ENCODE results near the gene DMXL2.
"Not testable (repeated sequence)": the region's sequence is repeated elsewhere in the genome, so short reads cannot be mapped to it uniquely, and the experiment has no call there.

Gene DMXL2

DNA sequence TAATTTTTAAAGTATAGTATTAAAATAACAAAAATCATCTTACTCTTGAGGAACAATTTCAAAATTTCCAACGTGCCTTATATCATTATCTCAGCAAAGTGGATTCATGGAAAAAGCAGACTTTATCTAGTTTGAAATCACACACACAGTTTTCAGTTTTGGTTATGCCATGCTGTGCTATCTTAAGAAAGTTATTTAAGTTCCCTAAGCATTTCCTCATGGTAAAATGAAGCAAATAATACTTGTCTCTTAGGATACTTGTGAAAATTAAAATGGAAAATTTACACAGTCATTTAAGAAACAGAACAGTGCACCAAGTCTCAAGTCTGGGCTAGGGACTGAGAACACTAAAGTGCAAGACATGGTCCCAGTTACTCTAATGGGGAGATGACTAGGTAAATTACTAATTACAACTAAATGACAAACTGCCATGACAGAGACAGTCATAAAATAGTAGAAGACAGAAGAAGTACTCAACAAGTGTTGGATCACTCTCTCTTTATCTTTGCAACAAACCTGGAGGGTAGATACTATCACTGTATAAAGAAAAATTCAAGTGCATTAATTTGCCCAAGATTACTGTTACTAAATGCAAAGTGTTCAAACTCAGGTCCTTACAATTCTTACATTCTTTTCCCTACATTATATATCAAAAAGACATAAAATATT is 44.8 kb downstream of the DMXL2 start:
- in situ Hi-C loops (cut with HindIII; ENCODE audit: low sequenced_read_pairs), result no loop called here

DNA sequence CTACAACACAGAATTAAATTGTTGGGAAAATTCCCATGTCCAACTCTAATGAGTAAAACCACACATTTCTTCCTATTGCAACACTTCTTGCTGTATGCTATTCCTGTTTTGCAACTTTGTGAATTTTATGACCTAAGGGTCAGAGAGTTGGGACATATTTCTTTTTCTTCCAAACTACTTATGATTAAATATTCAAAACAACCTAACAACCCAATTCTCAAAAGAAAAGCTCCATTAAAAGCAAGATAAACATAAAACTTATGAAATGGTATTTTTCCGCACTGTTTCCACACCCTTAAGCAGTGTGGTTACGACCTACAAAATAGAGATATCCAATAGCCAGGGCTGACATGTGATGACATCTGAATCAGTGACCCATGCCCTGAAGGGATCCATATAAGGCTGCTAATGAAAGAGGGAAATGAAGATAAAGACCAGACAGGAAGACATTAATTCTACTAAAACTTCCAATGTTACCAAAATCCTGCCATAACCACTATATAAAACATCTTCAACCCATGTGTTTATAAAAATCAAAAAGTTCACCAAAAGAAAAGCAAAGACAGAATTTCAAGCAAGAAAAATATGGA is 45.6 kb downstream of the DMXL2 start:
- in situ Hi-C loops (cut with HindIII; ENCODE audit: low sequenced_read_pairs), result no loop called here

GRCh38 chr15:51576286-51576850 is 46.2 kb downstream of the DMXL2 start:
- in situ Hi-C loops (cut with HindIII; ENCODE audit: low sequenced_read_pairs), result no loop called here

DNA sequence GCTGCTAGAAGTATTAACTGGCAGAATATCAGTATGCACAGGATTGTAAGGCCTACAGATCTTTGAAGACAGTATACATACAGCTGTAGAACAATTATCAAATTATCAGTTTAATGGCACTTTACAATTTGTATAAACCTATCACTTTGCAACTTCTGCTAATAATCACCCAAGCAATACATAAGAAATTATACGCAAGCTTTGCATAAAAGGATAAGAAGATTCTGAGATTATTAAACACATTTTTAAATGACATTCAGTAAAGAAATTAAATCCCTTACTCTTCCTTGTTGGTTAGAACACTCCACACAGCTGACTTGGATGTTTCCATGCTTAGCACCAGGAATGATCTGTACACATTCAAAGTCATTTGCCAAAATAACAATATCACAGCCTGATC is 46.8 kb downstream of the DMXL2 start:
- in situ Hi-C loops (cut with HindIII; ENCODE audit: low sequenced_read_pairs), result no loop called here

- in situ Hi-C loops (cut with HindIII; ENCODE audit: low sequenced_read_pairs), result not testable (repeated sequence)
These were observed 49.2 kb downstream of the DMXL2 start for GRCh38 chr15:51573352-51573751.

GRCh38 chr15:51568939-51569784 is 53.4 kb downstream of the DMXL2 start:
- in situ Hi-C loops (cut with HindIII; ENCODE audit: low sequenced_read_pairs), result not testable (repeated sequence)

- in situ Hi-C loops (cut with HindIII; ENCODE audit: low sequenced_read_pairs), result no loop called here
These were observed 61.3 kb downstream of the DMXL2 start for GRCh38 chr15:51561271-51561670.

GRCh38 chr15:51558876-51559275 is 63.7 kb downstream of the DMXL2 start:
- in situ Hi-C loops (cut with HindIII; ENCODE audit: low sequenced_read_pairs), result no loop called here

- in situ Hi-C loops (cut with HindIII; ENCODE audit: low sequenced_read_pairs), result no loop called here
These were observed 64.2 kb downstream of the DMXL2 start for GRCh38 chr15:51558411-51558810.

GRCh38 chr15:51550841-51551240 is 71.7 kb downstream of the DMXL2 start:
- in situ Hi-C loops (cut with HindIII; ENCODE audit: low sequenced_read_pairs), result no loop called here

- in situ Hi-C loops (cut with HindIII; ENCODE audit: low sequenced_read_pairs), result no loop called here
These were observed 74.9 kb downstream of the DMXL2 start for GRCh38 chr15:51547656-51548055.

GRCh38 chr15:51536965-51537574 is 85.5 kb downstream of the DMXL2 start:
- in situ Hi-C loops (cut with HindIII; ENCODE audit: low sequenced_read_pairs), result no loop called here

DNA sequence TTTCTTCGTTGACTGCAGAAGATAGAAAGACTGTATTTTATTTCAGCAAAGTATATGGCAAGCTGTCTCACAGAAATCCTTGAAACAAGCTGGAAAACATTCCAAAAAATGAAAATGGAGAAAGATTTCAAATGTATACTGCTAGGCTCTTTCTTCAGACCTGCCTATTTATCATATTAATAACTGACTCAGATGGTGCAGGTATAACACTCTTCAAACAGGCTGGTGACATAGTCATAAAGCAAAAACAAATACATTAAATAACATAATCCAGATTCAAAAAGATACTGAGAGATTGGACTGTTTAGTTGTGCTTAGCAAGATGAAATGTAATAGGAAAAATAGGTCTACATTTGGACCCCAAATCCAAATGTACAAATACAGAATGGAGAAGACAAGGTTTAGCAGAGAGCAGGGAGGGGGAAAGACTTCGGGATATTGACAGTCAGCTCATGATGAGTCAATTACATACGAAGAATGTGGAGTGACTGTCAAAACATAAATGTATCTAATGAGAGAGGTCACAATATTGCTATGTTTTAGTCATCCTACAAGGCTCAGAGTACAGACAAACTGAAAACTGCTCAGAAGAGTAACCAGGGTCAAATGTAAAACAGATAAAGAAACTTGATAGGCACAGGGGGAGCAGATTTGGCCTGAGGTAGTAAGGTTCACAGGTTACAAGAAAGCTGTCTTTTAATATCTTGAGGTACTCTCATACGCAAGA is 88.7 kb downstream of the DMXL2 start:
- in situ Hi-C loops (cut with HindIII; ENCODE audit: low sequenced_read_pairs), result no loop called here

DNA sequence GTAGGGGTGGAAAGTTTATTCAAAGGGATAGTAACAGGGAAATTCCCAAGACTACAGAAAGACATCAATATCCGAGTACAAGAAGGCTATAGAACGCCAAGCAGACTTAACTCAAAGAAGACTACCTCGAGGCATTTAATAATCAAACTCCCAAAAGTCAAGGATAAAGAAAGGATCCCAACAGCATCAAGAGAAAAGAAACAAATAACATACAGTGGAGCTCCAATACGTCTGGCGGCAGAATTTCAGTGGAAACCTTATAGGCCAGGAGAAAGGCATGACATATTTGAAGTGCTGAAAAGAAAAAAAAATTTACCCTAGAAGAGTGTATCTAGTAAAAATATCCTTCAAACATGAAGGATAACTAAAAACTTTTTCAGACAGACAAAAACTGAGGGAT is 95.6 kb downstream of the DMXL2 start:
- in situ Hi-C loops (cut with HindIII; ENCODE audit: low sequenced_read_pairs), result no loop called here

DNA sequence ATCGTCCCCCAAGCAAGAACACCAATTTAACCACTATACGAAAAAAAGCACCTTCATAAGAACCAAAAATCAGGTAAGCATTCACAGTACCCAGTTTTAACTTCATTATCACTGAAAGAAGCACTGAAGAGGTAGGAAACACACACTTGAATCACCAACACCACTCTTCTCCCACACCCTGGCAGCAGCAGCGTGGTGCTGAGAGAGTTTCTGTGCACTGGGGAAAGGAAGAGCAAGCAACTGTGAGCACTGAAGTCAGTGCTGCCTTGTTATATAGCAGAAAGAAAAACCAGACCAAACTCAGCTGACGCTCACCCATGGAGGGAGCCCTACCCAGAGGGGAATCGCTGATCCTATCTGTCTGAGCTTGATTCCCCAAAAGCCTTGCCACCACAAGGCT is 98.2 kb downstream of the DMXL2 start:
- in situ Hi-C loops (cut with HindIII; ENCODE audit: low sequenced_read_pairs), result no loop called here

GRCh38 chr15:51516291-51516690 is 106.3 kb downstream of the DMXL2 start:
- in situ Hi-C loops (cut with HindIII; ENCODE audit: low sequenced_read_pairs), result no loop called here

GRCh38 chr15:51505251-51505650 is 117.3 kb downstream of the DMXL2 start:
- in situ Hi-C loops (cut with HindIII; ENCODE audit: low sequenced_read_pairs), result no loop called here

- in situ Hi-C loops (cut with HindIII; ENCODE audit: low sequenced_read_pairs), result no loop called here
These were observed 119.6 kb downstream of the DMXL2 start for GRCh38 chr15:51503003-51503402.

GRCh38 chr15:51499379-51499976 is 123.1 kb downstream of the DMXL2 start:
- in situ Hi-C loops (cut with HindIII; ENCODE audit: low sequenced_read_pairs), result no loop called here

- in situ Hi-C loops (cut with HindIII; ENCODE audit: low sequenced_read_pairs), result no loop called here
These were observed 124.8 kb downstream of the DMXL2 start for GRCh38 chr15:51497806-51498205.

All from DLD1 (cell line).